Stimulated activated CD4-positive, alpha-beta T cell treated with anti-CD3 and anti-CD28 coated beads, Interleukin-12 subunit alpha, Interleukin-12 subunit beta, amount 100 ng/mL, for 48 hours (primary cell): ENCODE measurements around the gene FKBP15.

Source experiments
- DNase-seq, 3 donors: peaks; one replicate each; pipeline ENCODE4 v3.0.0-alpha.2; 2020; ENCODE audit warnings: low read depth in 2 of 3, low spot score in 1 of 3

FKBP15 gene

DNA sequence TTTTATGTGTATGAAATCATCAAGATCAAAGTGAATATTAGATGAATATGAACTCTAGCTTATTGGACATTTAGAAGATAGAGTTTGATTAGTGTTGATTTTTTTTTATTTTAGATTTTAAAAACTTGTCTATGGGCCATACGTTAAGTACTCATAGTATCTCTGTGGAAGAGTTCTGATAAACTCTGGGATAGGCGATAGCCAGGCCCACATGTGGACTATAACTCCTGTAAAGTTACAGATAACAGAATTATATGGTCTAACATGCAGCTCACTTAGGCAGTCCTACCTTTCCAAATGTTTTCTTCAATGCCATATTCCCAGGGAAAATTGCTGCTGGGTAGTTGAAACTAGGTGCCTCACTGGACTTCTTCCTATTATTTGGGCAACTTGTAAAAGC is 10.6 kb upstream of the FKBP15 start:
- DNase-seq, result no peak

DNA sequence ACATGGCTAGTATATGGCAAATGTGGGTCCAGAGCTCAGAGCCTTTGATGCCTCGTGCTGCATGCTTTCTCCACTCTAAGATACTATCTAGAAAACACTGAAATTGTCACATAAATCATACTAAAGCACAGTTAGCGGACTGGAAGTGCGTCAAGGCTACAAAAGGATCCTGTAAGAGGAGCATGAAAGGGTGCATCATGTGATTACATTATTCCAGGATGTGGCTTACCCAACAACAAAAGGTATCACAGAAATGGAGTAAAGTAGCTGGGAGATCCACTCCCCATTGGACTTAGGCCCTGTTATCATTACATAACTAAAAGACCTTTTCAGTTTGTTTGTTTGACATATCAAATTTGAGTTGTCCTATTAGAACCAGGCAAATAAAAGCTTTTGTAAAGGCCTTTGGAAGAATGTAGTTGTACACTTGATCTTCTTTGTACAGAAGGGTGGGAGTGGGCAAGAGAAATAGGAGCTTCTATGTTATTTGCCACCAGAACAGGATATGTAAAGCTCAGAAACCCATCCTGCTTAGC is 7.1 kb upstream of the FKBP15 start:
- no peak for DNase-seq

DNA sequence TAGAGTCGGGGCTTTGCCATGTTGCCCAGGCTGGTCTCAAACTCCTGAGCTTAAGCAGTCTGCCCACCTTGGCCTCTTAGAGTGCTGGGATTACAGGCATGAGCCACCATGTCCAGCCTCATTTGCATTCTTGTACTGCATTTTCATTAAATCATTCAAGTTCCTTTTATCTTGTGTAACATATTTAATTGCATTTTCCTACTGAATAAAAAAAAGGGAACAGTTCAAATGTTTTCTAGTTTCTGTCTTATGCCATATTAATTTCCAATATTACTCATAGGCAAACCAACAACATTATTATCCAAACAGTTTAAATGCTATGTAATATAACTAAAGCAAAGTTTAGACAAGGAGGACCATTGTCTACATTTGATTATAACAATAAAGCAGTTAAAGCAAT is 6.4 kb upstream of the FKBP15 start:
- no peak for DNase-seq

DNA sequence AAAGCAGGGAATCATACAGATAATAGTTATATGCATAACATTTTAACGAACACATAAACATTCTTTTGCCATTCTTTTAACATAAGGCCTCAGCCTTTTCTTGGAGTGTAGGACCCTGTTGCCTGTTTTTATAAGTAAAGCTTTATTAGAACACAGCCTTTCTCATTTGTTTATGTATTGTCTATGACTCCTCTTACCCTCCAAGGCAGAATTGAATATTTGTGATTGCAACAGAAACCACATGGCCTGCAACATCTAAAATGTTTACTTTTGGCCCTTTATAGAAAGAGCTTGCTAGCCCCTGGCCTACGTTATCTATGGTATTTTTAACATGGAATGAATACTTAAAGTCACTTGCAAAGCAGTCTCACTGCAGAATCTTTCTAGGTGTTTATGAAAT is 2.9 kb upstream of the FKBP15 start:
- DNase-seq, result no peak

DNA sequence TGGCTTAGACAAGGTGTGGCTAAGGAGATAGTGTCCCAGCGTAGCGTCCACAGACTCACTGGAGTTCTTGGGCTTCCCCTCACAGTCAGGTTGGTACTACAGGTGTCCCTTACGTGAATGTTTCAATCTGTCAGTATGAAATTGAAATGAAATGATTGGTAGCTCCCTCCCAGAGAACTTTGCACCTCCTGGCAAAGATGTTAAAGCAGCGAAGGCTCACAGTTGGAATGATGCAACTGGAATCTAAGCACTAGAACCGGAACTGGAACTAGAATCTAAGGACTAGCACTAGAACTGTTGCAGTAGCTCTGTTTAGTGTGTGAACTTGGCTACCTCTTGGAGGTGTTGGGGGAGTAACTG is 1.4 kb upstream of the FKBP15 start:
- no peak for DNase-seq

DNA sequence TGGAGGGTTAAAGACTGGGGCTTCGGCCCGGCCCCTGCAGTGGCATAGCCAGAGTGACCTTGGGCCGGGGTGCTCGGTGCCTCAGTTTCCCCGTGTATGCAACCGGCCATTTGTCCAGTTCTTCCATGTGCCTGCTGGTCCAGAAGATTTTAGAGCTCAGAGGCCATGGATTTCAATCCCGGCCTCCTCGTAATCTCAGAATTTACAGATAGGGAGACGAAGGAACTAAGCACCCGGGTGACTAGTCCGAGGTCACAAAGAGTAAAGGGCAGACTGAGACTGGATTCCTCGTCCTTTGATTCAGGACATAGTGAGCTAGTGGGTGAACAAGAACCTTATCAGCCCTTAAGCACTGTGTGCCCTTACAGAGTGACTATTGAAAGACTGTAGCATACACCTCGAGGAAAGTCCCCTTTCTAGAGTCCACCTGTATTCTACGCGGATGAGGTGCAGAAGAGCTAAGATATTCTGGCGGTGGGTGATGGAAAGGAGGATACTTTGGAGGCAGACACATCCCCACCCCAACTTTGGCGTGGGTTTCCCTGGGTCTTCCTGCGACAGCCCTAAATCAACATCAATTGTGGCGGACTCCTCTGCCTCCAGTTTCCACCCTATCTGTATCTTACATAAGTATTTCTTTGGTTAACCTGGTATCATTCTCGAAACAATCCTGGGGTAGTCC is 864 bp upstream of the FKBP15 start:
- DNase-seq, result no peak

DNA sequence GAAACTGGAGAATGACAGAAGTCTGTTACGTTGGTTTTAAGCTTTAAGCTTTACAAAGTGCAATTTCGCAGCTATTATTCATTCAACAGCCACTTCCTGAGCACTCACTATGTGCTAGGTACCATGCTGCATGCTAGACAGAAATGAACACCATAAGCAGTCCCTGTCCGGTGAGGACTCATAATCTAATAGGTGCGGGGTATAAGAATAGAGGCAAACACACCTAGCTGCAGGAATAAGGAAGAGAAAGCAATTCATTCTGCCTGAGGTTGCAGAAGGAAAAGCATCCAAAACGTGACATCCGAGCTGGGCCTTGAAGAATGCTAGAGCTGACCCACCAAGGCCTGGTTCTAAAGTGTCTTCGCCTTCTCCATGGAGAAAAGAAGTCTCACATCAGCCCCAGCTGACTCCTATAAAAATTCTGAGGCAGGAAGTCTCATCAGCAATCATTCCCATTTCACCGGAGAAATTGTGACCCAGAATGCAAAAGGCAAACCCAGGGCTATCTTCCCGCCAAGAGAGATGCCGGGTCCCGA is 542 bp downstream of the FKBP15 start:
- DNase-seq, result peak in 1 of 3 donors; percentile 9

DNA sequence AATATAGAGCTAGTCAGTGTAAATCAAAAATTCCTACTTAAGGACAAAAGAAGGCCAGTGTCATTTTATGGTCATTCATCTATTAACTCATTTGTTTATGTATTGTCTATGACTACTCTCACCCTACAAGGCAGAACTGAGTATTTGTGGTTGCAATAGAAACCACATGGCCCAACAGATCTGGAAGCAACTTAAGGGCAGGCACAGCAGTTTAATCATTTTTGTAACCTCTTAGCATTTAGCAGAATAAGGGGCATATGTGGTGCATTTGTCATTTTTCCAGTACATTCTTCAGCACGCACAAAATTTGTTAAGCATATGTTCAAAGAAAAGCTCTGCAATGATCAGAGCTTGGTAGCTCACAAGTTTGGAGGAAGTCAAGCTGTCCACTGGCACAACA is 1.1 kb downstream of the FKBP15 start:
- DNase-seq, result peak in 1 of 3 donors; percentile 15

DNA sequence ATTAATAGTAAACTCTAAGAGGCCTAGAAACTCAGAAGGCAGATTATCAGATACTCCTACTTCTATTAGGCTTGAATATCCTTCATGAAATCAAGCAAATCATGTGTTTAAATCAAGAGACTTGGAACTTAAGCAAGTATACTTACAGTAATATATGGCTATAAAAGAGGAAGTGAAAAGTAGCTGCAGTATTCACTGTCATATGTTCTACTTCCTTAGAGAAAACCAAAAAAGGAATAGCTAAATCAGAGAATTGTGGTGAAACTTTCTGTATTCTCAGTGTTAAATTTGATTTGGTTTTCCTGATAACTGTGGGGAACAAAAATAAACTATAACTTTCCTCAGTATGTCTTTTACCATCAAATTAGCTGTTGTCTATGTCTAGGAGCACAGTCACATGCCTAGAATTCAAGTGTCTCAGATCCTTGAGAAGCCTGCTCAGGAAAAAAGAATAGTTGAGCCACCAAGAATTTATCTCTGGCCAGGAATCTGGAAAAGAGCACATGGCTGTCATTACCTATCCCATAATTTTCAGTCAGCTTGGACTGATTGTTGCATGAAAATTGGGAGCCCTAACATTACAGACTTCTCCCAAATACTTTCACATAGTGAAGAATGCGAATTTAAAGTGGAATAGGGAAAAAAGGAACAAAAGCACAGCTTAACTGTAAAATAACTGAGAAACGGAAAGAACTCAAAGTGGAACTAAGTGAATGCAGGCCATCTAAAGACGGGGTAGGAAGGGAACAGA is 1.7 kb downstream of the FKBP15 start:
- no peak for DNase-seq

DNA sequence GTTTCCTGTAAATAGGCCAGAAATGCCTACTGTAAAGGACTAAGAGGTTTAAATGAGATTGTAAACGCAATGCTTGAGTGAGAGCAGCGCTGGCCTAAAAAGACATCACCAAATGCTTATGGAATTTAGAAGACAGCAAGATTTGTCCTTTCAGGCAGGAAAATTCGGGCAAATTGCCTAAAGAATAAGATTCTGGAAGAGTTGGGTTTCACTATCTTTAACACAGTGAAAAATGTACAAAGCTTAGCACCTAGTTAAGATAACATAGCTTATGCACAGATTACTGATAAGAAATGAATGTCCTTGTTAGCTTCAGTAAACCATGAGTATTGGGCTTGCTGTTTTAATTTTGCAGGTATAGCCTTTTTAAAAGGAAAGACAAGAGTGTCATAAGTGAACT is 4.7 kb downstream of the FKBP15 start:
- no peak for DNase-seq

DNA sequence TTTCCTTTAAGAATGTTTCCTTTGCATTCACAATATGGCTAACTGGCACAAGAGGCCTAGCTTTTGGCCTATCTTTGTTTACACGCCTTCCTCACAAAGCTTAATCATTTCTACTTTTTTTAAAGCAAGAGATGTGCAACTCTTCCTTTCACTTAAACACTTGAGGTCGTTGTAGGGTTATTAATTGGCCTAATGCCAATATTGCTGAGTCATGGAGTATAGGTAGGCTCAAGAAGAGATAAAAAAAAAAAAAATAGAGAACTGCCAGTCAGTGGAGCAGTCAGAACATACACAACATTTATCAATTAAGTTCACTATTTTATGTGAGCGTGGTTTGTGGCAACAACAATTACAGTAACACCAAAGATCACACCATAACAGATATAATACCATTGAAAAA is 5.9 kb downstream of the FKBP15 start:
- no peak for DNase-seq

DNA sequence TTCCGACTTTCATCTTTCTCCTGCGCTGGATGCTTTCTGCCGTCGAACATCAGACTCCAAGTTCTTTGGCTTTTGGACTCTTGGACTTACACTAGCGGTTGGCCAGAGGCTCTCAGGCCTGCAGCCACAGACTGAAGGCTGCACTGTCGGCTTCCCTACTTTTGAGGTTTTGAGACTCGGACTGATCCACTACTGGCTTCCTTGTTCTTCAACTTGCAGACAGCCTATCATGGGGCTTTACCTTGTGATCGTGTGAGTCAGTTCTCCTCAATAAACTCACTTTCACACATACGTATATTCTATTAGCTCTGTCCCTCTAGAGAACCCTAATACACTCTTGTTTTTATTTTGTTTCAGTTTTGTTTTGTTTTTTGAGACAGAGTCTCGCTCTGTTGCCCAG is 10.3 kb downstream of the FKBP15 start:
- DNase-seq, result no peak

DNA sequence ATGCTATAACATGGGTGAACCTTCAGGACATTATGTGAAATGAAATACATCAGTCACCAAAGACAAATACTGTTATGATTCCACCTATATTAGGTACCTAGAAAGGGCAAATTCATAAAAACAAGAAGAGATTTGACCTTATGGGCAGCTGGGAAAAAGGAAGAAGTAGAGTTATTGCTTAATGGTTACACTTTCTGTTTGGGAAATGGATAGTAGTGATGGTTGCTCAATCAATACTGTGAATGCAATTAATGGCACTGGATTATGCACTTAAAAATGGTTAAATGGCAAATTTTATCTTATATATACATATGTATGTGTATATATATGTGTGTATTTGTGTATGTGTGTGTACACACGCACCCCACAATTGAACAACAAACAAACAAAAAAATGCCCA is 15.2 kb downstream of the FKBP15 start:
- DNase-seq, result no peak

DNA sequence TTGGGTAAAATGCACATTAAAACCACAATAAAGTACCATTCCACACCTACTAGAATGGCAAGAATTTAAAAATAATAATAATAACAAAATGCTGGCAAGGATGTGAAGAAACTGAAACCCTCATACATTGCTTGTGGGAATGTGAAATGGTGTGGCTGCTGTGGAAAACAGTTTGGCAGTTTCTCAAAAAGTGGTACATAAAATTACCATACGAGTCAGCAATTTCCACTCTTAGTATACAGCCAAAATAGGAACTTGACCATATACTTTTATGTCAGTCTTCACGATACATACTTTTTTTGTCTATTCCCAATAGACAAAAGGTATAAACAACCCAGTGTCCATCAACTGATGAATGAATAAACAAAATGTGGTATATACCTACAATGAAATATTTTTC is 15.6 kb downstream of the FKBP15 start:
- no peak for DNase-seq

DNA sequence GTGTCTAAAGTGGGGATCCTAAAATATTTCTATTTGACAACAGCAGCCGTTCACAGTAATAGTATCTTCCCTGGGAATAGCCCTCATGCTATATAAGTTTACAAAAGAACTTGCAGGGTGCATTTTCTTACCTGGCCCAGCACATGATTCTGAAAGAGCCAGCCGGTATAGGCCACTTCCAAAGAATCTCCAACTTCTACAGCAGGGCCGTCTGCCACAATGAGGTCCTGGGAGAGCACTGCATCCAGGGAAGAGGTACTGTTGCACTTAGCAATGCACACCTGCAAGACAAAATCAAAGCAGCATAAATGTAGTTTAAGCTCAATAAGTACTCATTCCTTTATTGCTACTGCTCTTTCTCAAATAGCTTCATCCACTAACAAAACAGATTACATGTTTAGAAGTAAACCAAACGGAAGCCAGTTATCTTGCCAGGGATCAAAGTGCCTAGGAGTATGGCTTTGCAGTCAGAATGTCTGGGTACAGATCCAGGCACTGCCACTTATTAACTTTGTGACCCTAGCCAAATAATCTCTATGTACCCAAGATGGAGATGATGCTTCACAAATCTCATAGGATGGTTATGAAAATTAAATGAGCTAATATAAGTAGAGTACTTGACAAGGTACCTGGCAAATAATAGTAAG is 21.3 kb downstream of the FKBP15 start:
- no peak for DNase-seq

DNA sequence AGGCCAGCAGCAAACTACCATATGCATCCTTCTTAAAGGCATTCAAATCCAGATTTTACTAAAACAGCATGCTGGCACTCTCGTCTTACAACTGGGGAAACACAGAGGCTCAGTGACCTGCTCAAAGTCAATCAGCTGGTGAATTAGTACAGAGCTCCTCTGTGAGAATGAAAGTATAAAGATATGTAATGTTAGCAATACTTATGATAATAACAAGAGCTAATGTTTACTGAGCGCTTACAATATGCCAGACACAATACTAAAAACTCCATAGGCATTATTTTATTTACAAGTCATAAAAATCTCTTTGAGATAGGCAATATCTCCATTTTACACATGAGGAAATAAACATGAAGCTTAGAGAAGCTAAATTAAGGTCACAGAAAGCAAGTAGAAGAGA is 28.6 kb downstream of the FKBP15 start:
- no peak for DNase-seq

DNA sequence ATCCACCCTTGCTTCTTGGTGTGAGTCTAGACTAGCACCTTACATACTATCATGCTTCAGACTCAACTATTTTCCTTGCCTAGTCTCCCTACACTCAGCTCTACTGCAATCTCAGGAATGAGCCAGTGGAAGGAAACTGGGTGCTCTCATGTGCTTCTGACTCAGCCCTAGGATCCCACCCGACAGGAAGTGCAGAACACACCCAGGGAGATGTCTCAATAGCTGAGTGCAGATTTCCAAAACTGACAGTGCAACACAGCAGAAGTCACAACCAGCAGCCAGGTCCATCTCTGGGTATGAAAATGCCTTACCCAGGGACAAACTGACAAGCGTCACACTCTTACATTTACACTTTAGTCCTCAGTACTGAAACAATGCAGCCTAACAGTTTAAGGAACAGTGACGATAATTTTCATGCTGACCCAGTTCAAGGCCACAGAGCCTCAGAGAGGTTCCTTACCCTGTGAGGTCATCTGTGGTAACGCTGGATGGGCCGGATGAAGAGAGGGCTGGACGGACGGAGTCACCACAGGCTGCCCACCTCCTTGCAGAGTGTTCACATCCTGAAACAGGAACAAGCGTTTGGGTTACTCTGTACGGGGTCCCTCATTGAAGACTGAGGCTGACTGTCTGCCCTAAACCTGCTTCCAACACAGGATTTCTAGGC is 33.0 kb downstream of the FKBP15 start:
- DNase-seq, result no peak

DNA sequence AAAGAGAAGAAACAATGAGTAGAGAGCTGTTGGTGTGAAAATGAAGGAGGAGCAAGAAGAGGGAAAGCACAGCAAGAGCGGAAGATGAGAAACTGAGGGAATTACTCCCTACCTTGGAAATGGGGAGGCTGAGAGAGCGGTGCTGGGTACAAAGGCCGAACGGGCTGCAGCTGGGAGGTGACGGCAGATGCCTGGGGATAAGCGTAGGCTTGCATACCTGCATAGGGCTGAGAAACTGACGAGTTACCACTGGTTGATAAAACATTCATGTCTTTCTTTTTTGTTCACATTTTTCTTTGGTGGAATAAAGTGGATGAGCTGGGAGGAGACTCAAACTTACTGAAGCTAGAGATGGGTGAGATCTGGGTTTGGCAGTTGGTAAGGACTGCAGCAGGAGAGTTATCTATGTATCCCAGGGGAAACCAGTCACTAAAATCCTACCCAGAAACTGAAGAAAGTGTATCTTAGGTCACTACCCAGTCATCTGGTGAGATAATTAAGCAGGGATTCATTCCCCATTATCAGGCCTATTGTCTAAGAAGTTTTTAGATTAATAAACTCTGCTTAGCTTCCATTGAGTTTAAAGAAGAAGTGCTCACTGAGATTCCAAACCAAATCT is 34.8 kb downstream of the FKBP15 start:
- no peak for DNase-seq

DNA sequence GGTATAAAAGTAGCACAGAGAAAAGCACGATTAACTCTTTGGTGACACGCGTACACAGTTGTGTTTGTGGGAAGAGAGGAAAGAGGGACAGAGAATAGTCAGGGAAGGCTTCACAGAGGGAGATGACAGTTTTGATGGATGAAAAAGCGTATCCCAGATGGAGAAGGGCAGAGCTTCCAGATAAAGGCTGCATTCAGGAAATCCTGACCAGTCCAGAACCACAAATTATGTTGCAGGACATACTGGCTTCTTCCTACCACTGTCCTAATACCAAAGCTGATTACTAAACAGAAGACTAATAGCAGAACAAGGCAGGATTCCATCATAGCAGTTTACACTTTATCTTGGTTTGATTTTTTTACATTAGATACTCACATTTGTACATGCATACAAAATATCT is 35.8 kb downstream of the FKBP15 start:
- DNase-seq, result no peak

DNA sequence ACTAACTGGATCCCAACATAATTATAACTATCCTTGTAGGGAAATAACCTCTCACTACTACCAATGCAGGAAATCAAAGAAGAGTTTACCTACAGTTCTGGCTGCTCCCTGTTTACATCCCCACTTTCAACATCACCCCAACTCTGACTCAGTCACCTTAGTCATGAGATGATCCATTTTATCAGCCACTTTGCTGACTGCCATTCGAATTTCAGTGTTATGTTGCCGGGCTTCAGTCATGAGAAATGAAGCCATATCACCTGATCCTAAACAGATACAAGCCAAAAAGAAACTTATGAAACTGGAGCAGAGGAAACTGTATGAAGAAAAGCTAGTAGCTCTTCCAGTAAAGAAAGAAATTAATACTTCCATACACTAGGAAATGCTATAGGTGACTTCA is 36.5 kb downstream of the FKBP15 start:
- no peak for DNase-seq

DNA sequence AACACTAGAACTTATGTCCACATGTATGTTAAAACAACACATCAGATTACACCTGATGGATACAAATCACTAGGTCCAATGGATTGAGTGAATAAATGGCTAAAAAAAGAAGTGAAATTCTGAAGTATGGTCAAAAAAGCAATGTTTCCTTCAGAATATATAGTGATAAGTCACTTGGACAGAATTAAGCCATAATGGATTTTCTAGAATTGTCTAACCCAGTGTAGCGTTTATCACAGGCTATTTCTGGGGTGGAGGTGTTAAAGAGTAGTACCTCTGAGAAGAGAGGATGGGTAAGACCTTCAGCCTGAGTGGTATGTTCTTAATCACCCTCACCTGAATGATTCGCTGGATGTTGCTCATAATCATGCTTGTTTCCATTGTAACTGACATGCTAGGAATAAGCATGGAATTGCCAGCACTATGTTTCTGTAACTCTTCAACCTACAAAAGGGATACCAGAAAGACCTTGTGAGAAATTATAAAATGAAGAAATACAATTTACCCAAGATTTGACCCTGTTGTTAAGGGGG is 37.1 kb downstream of the FKBP15 start:
- no peak for DNase-seq
